OCI-LY1 (cell line): ENCODE measurements around the gene EPDR1.

Experiments used
- EZH2 ChIP-seq: fragments of 200-600 bp; sonication (generic), shearing (Covaris generic); IDR thresholded peaks from 2 replicates; pipeline ENCODE4 v1.8.0; 2017; ENCODE audit warnings: borderline replicate concordance, mixed run types, mild to moderate bottlenecking, antibody characterized with exemption, low read length, moderate library complexity, mixed read lengths
- TF ChIP-seq, protein P1 (sequence below): fragments of 200-600 bp; sonication (generic), shearing (Covaris generic); IDR thresholded peaks from 2 replicates; pipeline ENCODE4 v1.5.1; 2017; ENCODE audit warnings: mild to moderate bottlenecking, antibody characterized with exemption, low read length, moderate library complexity, mixed read lengths

DNA sequence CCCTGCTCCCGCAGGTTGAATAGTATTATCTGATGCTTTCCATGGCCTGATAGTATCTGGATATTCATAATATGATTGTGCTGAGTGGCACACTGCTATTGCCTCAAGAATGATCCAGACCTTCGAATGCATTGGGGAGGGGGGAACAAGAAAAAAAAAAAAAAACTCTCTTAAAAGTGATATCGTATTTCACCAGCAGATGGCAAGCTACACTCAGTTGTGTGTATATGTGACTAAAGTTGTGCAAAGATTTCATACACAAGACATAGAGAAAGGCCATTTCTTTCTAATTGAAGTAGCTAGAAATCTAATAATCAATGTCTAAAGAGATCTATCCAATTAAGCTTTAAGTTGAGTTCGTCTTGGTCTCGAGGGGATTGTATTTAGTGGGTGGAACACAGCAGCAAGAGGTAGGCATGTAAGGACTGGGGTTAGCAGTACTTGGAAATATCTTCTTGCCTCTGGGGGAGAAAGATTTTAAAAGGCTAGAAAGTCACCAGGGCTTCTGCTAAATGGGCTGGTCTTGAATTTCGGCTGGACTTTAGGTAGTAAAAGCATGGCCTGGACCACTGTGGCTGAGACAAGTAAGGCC is 19.1 kb upstream of the EPDR1 start:
- TF ChIP-seq, protein P1, sequence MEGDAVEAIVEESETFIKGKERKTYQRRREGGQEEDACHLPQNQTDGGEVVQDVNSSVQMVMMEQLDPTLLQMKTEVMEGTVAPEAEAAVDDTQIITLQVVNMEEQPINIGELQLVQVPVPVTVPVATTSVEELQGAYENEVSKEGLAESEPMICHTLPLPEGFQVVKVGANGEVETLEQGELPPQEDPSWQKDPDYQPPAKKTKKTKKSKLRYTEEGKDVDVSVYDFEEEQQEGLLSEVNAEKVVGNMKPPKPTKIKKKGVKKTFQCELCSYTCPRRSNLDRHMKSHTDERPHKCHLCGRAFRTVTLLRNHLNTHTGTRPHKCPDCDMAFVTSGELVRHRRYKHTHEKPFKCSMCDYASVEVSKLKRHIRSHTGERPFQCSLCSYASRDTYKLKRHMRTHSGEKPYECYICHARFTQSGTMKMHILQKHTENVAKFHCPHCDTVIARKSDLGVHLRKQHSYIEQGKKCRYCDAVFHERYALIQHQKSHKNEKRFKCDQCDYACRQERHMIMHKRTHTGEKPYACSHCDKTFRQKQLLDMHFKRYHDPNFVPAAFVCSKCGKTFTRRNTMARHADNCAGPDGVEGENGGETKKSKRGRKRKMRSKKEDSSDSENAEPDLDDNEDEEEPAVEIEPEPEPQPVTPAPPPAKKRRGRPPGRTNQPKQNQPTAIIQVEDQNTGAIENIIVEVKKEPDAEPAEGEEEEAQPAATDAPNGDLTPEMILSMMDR, result peak; percentile 81
- no peak for TF ChIP-seq EZH2
